HL-60 (cell line): ENCODE results near the gene TMC3.

ENCODE experiments used
- CTCF ChIP-seq: IDR thresholded peaks from one replicate; pipeline ENCODE4 v1.5.1; 2011; ENCODE audit warnings: low read length, control low read depth, inconsistent platforms; ENCODE audit not compliant: insufficient read depth
- SPI1 ChIP-seq: IDR thresholded peaks from 2 replicates; pipeline ENCODE4 v1.6.1; 2012; ENCODE audit warnings: low read depth, mild to moderate bottlenecking, borderline replicate concordance

GRCh38 chr15:81293728-81294515, 80.1 kb downstream of the TMC3 start:
- TF ChIP-seq CTCF (no peak), SPI1 (peak; percentile 94)
